ENCODE data around the gene EID2B. TPM values are rescaled to one million over a fixed set of nuclear protein-coding genes. Genes with fewer than 3 reads are reported as not detected.

The EID2B gene
- total RNA-seq, 2 experiments from 2014 or later, result 3.0 TPM

GRCh38 chr19:39558624-39559117 is 26.0 kb upstream of the EID2B start:
- ChIA-PET CTCF (interaction anchor here (1.3 kb wide), 1 partner anchor 118 kb away, joined by 3 read pairs; no protein-coding TSS in a partner anchor), POLR2A (no interaction called here)
- no peak for DNase-seq
- no peaks in the 10 kb centered on the region for H3K27me3 Mint-ChIP-seq
- no peak for TF ChIP-seq CTCF (IDR thresholded peaks at IDR 0.05)
- ATAC-seq, result peak; percentile 69
- H3K36me3 Mint-ChIP-seq (ENCODE audit: low read depth), result no peaks in the 10 kb centered on the region
- peaks cover 18% of the 10 kb centered on the region for H3K4me1 Mint-ChIP-seq (ENCODE audit: low read depth)
- H3K9me3 Mint-ChIP-seq, result no peaks in the 10 kb centered on the region
- intact Hi-C loops (cut with micrococcal nuclease), result loop anchor here (10.0 kb wide), 1 partner anchor 206 kb away; no protein-coding TSS in a partner anchor
- H3K27ac Mint-ChIP-seq, result peak overlapping the region; percentile 85
- H3K4me3 Mint-ChIP-seq, result peak overlapping the region; percentile 46

DNA sequence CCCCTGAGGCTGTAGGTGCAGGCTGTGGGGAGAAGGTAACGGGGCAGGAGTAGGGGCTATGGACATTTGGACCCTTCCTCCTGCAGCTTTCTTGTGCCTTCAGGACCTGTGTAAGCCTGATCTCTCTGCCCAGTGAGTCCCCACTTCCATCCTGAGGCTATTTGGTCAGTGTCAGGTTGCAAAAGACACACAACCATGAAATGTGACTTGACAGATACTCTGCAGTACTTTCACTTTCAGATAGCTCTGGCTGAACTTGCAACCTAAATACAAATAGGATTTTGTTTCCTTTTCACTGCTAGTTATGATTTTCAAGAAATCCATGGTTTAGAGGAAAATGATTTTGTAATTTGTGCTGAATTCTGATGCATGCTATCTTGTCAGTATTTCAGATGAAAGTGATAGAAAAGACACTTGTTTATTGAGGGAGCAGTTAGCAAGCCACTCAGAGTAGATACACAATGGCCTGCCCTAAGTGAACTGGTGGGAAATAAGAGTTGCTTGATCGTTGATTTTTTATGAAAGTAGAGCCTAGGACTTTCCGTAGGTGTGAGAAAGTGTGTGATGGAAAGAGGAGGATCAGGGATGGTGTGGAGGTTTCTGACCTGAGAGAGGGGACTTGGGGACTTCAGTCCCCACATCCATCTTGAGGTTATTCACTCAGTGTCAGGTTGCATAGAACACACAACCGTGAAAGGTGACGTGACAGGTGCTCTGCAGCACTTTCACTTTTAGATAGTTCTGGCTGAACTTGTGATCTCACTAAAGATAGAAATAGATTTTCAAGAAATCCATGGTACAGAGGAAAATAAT is 25.4 kb upstream of the EID2B start:
- TF ChIP-seq CTCF (IDR thresholded peaks at IDR 0.05), result no peak
- DNase-seq (peak; percentile 30), ATAC-seq (peak; percentile 73)
- ChIA-PET CTCF (no interaction called here), POLR2A (no interaction called here)
- H3K27me3 Mint-ChIP-seq, result no peaks in the 10 kb centered on the region
- peak overlapping the region; percentile 46 for H3K4me3 Mint-ChIP-seq
- no peaks in the 10 kb centered on the region for H3K9me3 Mint-ChIP-seq
- peaks cover 18% of the 10 kb centered on the region for H3K4me1 Mint-ChIP-seq (ENCODE audit: low read depth)
- H3K36me3 Mint-ChIP-seq (ENCODE audit: low read depth), result no peaks in the 10 kb centered on the region
- intact Hi-C loops (cut with micrococcal nuclease), result loop anchor here (10.0 kb wide), 1 partner anchor 207 kb away; no protein-coding TSS in a partner anchor
- H3K27ac Mint-ChIP-seq, result peak overlapping the region; percentile 85

- no peaks in the 10 kb centered on the region for H3K27me3 Mint-ChIP-seq
- peaks cover 22% of the 10 kb centered on the region for H3K4me1 Mint-ChIP-seq (ENCODE audit: low read depth)
- no peak for ATAC-seq
- H3K27ac Mint-ChIP-seq, result no peak overlapping the region
- TF ChIP-seq CTCF (IDR thresholded peaks at IDR 0.05), result no peak
- no peaks in the 10 kb centered on the region for H3K36me3 Mint-ChIP-seq (ENCODE audit: low read depth)
- intact Hi-C loops (cut with micrococcal nuclease), result loop anchor here (10.0 kb wide), 1 partner anchor 209 kb away; no protein-coding TSS in a partner anchor
- H3K4me3 Mint-ChIP-seq, result no peak overlapping the region
- no peak for DNase-seq
- CTCF ChIA-PET, result interaction anchor here (4.1 kb wide), 1 partner anchor 117 kb away, joined by 31 read pairs; no protein-coding TSS in a partner anchor
- H3K9me3 Mint-ChIP-seq, result no peaks in the 10 kb centered on the region
- POLR2A ChIA-PET, result interaction anchor here (1.6 kb wide), 1 partner anchor 17 kb away, joined by 4 read pairs; no protein-coding TSS in a partner anchor
Observed at GRCh38 chr19:39555883-39556282, 23.2 kb upstream of the EID2B start.

- DNase-seq (no peak), ATAC-seq (no peak)
- Mint-ChIP-seq H3K4me3 (no peak overlapping the region), H3K27ac (no peak overlapping the region), H3K9me3 (no peaks in the 10 kb centered on the region), H3K36me3 (ENCODE audit: low read depth) (no peaks in the 10 kb centered on the region), H3K4me1 (ENCODE audit: low read depth) (peaks cover 22% of the 10 kb centered on the region), H3K27me3 (no peaks in the 10 kb centered on the region)
- ChIA-PET CTCF (interaction anchor here (1.1 to 4.1 kb wide), 2 partner anchors 12 to 118 kb away, joined by 3 to 31 read pairs; no protein-coding TSS in a partner anchor), POLR2A (interaction anchor here (1.6 kb wide), 1 partner anchor 15 kb away, joined by 4 read pairs; no protein-coding TSS in a partner anchor)
- no peak for TF ChIP-seq CTCF (IDR thresholded peaks at IDR 0.05)
- intact Hi-C loops (cut with micrococcal nuclease), result loop anchor here (10.0 kb wide), 1 partner anchor 210 kb away; no protein-coding TSS in a partner anchor
Observed at GRCh38 chr19:39554701-39555311, 22.2 kb upstream of the EID2B start.
